GM18498 (cell line): Measurements from ENCODE around the gene CLDN15.
"Not testable (repeated sequence)": the region's sequence is repeated elsewhere in the genome, so short reads cannot be mapped to it uniquely, and the experiment has no call there.

Experiments used
- ATAC-seq: cut with Tn5 transposase; IDR thresholded peaks from one replicate; pipeline ENCODE4 v1.9.1; 2021; ENCODE audit warnings: mild to moderate bottlenecking, moderate library complexity; ENCODE audit not compliant: unreplicated experiment

The CLDN15 gene

DNA sequence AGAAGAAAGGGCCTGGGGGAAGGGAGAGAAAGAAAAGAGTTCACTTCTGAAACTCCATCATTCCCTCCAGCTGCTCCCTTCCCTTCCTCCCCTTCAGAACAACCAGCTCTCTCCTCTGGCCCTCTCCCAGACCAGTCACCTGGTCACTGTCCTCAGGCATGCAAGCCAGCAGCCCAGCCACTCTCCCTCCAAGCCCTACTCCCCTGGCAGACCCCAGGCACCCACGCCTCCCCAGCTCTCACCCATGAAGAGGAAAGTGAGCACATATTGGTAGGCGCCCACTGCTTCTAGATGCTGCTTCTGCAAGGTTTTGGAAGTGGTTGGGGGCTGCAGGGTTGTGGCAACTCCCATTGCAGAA lies 37.1 kb downstream of the CLDN15 start:
- no peak for ATAC-seq

DNA sequence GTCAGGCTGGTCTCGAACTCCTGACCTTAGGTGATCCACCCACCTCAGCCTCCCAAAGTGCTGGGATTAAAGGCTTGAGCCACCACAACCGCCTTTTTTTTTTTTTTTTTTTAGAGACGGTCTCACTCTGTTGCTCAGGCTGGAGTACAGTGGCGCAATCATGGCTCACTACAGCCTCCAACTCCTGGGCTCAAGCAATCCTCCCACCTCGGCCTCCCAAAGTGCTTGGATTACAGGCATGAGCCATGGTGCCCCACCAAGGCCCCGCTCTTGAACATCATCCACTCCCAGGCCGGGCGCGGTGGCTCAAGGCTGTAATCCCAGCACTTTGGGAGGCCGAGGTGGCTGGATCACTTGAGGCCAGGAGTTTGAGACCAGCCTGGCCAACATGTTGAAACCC lies 38.1 kb downstream of the CLDN15 start:
- ATAC-seq = not testable (repeated sequence)

DNA sequence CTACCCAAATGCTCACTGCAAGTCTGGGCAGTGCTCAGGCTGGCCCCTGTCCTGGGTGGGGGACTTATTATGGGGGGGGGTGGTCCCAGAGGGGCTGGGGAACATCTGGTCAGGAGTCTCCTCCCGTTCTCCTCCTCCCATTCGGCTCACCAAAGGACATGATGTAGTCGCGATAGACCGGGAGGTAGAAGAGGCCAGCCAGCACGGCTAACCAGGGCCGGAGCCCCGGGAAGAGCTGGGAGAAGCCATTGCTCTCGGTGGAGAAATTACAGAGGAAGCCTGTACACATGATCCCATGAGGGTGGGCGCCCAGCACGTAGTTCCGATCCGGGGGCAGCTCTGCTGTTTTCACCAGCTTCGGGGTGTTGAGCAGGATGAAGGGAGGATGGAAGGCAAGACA lies 39.1 kb downstream of the CLDN15 start:
- ATAC-seq = no peak

DNA sequence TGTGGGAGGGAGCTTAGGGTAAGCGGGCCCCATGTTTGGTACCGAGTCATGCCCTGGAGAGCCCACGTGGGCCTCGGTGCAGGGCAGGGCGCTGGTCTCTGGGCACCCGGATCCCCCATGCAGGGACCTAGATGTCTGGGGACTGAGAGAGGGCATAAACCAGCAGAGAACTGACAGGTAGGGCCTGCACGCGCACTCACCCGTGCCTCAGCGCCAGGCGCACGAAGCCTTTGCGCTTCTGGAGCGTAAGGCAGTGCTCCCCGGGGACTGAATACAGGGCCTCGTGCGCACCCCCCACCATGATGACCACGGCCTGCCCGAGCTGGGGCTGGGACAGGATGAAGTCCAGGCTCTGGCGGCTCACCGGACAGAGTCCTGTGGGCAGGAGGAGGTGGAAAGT lies 39.6 kb downstream of the CLDN15 start:
- ATAC-seq = no peak

DNA sequence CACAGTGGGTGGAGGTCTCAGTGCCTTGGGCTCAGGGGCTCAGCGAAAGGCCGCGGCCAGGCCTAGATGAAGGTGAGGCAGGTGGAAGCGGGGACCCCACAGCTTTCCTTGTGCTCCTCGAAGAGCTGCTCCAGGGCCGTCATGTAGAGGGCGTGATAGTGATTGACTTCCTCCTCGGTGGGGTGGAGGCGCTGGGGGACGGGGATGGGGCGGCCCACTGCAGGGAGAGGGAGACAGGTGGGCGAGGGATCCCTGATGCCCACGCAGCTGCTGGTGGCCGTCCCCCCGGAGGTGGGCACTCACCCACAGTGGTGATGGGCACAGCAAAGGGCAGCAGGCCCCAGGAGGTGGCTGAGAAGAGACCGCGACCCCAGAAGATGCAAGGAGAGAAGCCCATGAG lies 41.7 kb downstream of the CLDN15 start:
- ATAC-seq = no peak

DNA sequence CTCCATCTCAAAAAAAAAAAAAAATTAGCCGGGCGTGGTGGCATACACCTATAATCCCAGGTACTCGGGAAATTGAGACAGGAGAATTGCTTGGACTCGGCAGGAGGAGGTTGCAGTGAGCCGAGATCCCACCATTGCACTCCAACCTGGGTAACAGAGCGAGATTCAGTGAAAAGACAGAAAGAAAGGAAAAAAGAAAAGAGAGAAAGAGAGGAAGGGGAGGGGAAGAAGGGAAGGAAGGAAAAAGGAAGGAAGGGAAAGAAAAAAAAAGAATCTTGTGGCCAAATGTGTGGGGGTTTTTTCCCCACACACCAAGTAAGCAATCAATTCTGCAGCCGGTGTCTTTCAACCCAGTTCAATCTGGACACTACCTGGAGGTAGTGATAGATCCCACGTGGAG lies 48.5 kb downstream of the CLDN15 start:
- no peak for ATAC-seq

DNA sequence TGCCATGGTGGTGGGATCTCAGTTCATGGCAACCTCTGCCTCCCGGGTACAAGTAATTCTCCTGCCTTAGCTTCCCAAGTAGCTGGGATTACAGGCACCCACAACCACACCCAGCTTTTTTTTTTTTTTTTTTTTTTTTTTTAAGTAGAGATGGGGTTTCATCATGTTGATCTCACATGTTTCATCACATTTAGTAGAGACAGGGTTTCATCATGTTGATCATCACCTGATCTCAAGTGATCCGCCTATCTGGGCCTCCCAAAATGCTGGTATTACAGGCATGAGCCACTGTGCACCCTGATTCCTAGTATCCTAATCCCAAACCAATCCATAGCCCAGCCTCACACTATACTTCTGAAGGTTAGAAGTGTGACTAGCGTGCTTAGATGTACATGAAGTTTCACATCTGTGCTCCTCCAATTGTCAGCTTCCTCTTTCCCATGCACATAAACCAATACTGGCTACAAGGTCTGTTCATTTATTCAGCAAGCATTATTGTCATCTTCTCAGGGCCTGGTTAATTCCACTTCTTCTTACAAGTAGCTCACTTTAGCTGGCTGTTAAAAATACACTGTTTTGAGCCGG lies 50.7 kb downstream of the CLDN15 start:
- ATAC-seq = no peak

DNA sequence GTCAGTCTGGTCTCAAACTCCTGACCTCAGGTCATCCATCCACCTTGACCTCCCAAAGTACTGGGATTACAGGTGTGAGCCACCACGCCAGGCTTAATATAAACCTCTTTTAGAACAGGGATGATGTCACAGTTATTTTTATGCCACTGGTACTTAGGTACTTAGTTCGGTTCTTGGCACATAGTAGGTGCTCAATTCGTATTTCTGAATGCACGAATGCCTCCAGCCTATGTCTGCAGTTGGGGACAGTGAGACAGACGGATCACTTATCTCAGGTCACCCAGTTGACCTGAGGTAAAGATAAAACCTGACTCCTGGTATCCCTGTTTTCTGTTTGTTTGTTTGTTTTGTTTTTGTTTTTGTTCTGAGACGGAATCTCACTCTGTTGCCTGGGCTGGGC lies 51.4 kb downstream of the CLDN15 start:
- ATAC-seq = no peak

DNA sequence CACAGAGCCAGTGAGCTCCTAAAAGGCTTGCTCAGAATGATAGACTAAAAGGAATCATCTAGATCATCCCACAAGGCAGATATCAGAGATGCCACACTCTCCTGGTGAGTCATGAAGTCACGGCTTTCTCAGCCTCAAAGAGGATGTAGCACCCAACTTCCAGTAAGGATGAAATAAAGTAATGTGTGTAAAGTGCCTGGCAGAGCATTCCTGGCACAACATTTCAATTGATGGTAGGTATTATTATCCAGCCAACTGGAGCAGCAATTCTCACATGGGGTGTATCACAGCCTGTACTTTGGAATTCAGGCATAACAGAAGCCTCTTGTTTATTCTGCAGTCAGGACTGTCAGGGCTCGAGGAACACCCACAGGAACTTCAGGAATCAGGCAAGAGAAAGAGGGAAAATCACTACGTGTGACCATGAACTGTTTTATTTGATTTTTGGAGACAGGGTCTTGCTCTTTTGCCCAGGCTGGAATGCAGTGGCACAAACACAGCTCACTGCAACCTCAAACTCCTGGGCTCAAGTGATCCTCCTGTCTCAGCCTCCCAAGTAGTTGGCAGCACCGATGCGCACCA lies 52.3 kb downstream of the CLDN15 start:
- ATAC-seq = no peak
